CD4-positive, alpha-beta T cell treated with Interferon gamma for 1 hour (primary cell): ENCODE results near the gene IL2RA.
"Not testable (repeated sequence)": the region's sequence is repeated elsewhere in the genome, so short reads cannot be mapped to it uniquely, and the experiment has no call there.

Experiments used
- DNase-seq: peaks from one replicate; pipeline ENCODE4 v3.0.0-alpha.2; 2020

The IL2RA gene

DNA sequence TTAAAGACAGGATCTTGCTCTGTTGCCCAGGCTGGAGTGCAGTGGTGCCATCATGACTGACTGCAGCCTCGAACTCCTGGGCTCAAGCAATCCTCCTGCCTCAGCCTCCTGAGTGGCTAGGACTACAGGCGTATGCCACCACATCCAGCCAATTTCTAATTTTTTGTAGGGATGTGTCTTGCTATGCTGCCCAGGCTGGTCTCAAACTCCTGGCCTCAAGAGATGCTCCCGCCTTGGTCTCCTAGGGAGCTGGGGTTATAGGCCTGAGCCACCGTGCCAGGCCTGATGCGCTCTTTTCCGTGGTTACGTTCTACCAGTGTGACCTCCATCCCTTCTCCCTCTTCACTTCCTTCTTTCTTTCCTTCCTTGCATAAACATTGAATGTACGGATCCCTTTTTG, 50.6 kb downstream of the IL2RA start:
- no peak for DNase-seq

- no peak for DNase-seq
These were observed 51.6 kb downstream of the IL2RA start for GRCh38 chr10:6010569-6010968.

- no peak for DNase-seq
These were observed 52.2 kb downstream of the IL2RA start for GRCh38 chr10:6009961-6010360.

- DNase-seq = no peak
These were observed 53.0 kb downstream of the IL2RA start for GRCh38 chr10:6009150-6009549.

- DNase-seq = no peak
These were observed 53.5 kb downstream of the IL2RA start for GRCh38 chr10:6008497-6009142.

GRCh38 chr10:6006991-6007390, 55.2 kb downstream of the IL2RA start:
- DNase-seq = no peak

GRCh38 chr10:6006546-6006945, 55.6 kb downstream of the IL2RA start:
- DNase-seq = no peak

GRCh38 chr10:6005856-6006395, 56.2 kb downstream of the IL2RA start:
- no peak for DNase-seq

DNA sequence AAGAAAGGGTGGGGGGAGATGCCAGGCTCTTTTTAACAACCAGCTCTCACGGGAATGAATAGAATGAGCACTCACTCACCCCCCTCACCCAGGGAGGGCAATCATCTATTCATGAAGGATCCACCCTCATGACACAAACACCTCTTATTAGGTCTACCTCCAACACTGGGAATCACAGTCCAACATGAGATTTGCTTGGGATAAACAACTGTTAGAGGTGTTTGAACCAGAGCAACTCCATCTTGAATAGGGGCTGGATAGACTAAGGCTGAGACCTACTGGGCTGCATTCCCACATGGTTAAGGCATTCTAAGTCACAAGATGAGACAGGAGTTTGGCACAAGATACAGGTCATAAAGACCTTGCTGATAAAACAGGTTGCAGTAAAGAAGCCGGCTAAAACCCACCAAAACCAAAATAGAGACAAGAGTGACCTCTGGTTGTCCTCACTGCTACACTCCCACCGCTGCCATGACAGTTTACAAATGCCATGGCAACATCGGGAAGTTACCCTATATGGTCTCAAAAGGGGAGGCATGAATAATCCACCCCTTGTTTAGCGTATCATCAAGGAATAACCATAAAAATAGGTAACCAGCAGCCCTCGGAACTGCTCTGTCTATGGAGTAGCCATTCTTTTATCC, 56.9 kb downstream of the IL2RA start:
- not testable (repeated sequence) for DNase-seq

GRCh38 chr10:6002809-6003510, 59.2 kb downstream of the IL2RA start:
- no peak for DNase-seq

- DNase-seq = no peak
These were observed 62.6 kb downstream of the IL2RA start for GRCh38 chr10:5999440-6000165.

DNA sequence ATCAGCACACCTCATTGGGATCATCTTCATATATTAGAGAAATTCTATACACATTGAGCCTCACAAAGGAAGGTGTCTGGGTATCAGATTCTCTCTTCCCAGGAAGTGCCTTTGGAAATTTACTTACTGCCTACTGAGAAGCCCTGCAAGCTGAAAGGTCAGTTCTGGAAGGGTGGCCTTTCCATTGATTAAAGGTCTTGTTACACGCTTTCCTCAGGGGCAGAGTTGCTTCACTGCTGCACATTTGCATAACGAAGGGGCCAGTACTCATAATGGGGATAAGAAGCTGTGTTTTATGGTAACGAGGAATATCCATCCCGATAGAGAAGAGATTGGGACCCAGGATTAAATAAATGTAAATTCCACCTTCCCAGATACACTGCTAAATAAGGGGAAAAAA, 65.5 kb downstream of the IL2RA start:
- no peak for DNase-seq

GRCh38 chr10:5992398-5992797, 69.8 kb downstream of the IL2RA start:
- no peak for DNase-seq

DNA sequence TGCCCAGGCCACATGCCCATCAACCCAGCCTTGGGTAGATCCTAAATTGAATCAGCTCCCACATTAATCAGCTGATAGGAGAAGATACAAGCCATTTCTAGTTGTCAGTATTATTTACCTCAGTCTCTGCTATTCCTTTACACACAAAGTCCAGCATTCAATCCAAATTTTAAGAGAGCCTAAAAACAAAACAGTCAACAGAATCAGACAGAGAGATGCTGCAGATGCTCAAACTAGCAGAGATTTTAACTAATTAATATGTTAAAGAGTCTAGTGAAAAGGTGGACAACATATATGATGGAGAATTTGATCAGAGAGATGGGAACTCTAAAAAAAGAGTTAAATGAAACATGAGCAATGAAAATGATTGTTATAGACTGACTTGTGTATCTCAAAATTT, 70.5 kb downstream of the IL2RA start:
- no peak for DNase-seq

DNA sequence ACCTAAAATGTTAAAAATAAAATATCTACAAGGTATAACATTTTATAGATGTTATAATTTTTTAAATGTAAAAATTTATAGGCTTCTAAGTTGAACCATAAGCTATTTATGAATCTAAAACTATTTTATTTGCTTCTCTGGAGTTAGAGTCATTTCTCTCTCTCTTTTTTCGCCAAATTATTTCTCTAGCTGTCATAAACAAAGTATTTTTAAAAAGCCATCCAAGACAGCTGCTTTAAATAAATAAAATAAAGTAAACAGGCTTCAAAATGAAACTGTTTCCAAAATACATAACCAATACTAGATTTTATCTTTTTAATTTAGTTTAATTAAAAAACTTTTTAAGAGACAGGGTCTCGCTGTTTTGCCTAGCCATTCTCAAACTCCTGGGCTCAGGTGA, 72.4 kb downstream of the IL2RA start:
- DNase-seq = no peak

DNA sequence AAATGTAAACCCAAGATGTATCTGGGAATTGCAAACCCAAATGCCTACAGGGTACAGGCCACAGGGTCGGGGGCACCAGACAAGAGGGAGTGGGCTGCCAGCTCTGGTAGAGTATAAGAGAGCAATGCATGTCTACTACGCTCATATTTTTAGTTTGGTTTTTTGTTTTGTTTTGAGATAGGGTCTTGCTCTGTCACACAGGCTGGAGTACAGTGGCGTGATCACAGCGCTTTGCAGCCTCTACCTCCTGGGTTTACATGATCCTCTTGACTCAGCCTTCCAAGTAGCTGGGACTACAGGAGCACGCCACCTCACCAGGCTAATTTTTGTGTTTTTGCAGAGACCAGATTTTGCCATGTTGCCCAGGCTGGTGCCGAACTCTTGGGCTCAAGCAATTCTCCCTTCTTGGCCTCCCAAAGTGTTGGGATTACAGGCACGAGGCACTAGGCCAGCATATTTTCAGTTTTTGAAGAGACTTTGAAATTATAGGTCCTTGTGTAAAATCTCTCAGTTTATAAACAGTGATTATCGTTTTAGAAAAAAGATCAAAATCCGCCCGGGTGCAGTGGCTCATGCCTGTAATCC, 73.7 kb downstream of the IL2RA start:
- DNase-seq = no peak

DNA sequence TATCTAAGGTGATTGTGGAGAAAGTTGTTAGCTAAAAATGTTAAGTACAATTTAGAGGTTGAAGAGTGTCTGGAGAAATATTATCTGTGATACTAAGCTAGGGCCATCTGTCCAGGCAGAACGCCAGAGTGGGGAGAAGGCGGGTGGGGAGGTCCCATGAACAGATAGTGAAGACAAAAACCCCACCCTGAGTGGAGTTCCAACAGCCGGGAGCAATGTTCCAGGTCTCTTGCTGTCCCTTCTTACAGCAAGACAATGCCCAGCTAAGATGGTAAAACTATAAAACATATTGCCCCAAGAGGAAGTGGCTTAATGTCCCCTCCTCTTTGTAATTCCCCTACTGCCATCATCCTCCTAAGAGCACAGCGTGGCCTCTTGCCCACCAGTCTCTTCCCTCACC, 74.4 kb downstream of the IL2RA start:
- DNase-seq = no peak

- no peak for DNase-seq
These were observed 77.1 kb downstream of the IL2RA start for GRCh38 chr10:5985029-5985428.

- no peak for DNase-seq
These were observed 78.4 kb downstream of the IL2RA start for GRCh38 chr10:5983774-5984173.

DNA sequence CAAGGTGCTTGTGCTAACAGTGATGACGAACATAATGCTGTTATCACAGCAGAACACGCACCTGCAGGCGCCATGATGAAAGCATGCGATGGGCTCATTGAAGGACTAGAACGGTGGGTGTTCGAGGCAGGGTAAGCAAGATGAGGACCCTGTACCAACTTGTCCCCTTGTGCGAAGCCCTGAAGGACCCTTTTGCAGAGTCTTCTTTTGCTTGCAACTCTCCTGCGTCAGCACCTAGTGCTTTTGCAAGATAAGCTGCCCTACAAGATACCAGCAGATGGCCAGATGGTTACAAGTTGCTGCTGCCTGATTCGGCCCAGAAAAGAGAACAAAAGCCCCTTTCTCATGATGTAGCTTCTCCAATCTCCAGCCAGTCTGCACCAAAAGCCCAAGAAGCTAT, 80.6 kb downstream of the IL2RA start:
- DNase-seq = no peak

- DNase-seq = no peak
These were observed 84.0 kb downstream of the IL2RA start for GRCh38 chr10:5978230-5978489.

GRCh38 chr10:5977471-5978229, 84.5 kb downstream of the IL2RA start, which contains the start of gene IL15RA:
Gene IL15RA (minus strand): TSS chr10:5977543. CDS start chr10:5977492, 51 bp downstream.
- DNase-seq = peak; percentile 74
